Mesendoderm (in vitro differentiated cells): ENCODE measurements around the gene FNDC3B.

Experiments used
- DNase-seq: peaks from one replicate; pipeline ENCODE4 v3.0.0; 2013
- H2AK5ac ChIP-seq: 2 replicates; pipeline ENCODE4 v1.6.1; 2013; ENCODE audit warnings: low read length, inconsistent platforms
- H2BK120ac ChIP-seq: 2 replicates; pipeline ENCODE4 v1.6.1; 2013; ENCODE audit warnings: low read depth, mild to moderate bottlenecking, low read length, moderate library complexity, mixed read lengths
- H2BK15ac ChIP-seq: replicated peaks from 2 replicates; pipeline ENCODE4 v1.6.1; 2013; ENCODE audit warnings: low read depth, mild to moderate bottlenecking, moderate library complexity
- H2BK5ac ChIP-seq: 2 replicates; pipeline ENCODE4 v1.6.1; 2013; ENCODE audit warnings: low read length, inconsistent platforms
- H3K18ac ChIP-seq: 2 replicates; pipeline ENCODE4 v1.6.1; 2013; ENCODE audit warnings: mild to moderate bottlenecking, low read length, mixed read lengths
- H3K23ac ChIP-seq: one replicate; pipeline ENCODE4 v1.6.1; 2013; ENCODE audit warnings: low read length
- H3K27ac ChIP-seq: 2 replicates; pipeline ENCODE4 v1.5.1; 2013; ENCODE audit warnings: low read depth, mild to moderate bottlenecking, inconsistent platforms, low read length, moderate library complexity
- H3K27me3 ChIP-seq: 2 replicates; pipeline ENCODE4 v1.6.1; 2013; ENCODE audit warnings: low read length, control low read depth, mild to moderate bottlenecking, inconsistent platforms; ENCODE audit not compliant: insufficient read depth, poor library complexity
- H3K36me3 ChIP-seq: 2 replicates; pipeline ENCODE4 v1.6.1; 2013; ENCODE audit warnings: low read length, inconsistent platforms; ENCODE audit not compliant: control insufficient read depth, insufficient read depth
- H3K4ac ChIP-seq: one replicate; pipeline ENCODE4 v1.6.1; 2013; ENCODE audit warnings: low read depth, mild to moderate bottlenecking, low read length, moderate library complexity
- H3K4me1 ChIP-seq: 2 replicates; pipeline ENCODE4 v1.6.1; 2013; ENCODE audit warnings: low read depth, low read length, inconsistent platforms; ENCODE audit not compliant: control insufficient read depth
- H3K4me2 ChIP-seq: 2 replicates; pipeline ENCODE4 v1.6.1; 2013; ENCODE audit warnings: low read length
- H3K4me3 ChIP-seq: 2 replicates; pipeline ENCODE4 v1.5.1; 2013; ENCODE audit warnings: mild to moderate bottlenecking, low read length
- H3K56ac ChIP-seq: one replicate; pipeline ENCODE4 v1.6.1; 2013; ENCODE audit warnings: low read length
- H3K79me1 ChIP-seq: 2 replicates; pipeline ENCODE4 v1.6.1; 2013; ENCODE audit warnings: low read length, inconsistent platforms
- H3K79me2 ChIP-seq: 2 replicates; pipeline ENCODE4 v1.6.1; 2013; ENCODE audit warnings: mild to moderate bottlenecking, low read length; ENCODE audit not compliant: control insufficient read depth, insufficient read depth
- H3K9ac ChIP-seq: 2 replicates; pipeline ENCODE4 v1.6.1; 2013; ENCODE audit warnings: low read length, inconsistent platforms
- H4K5ac ChIP-seq: one replicate; pipeline ENCODE4 v1.6.1; 2013; ENCODE audit warnings: low read length
- H4K8ac ChIP-seq: one replicate; pipeline ENCODE4 v1.6.1; 2013; ENCODE audit warnings: low read depth, mild to moderate bottlenecking, control low read depth, low read length, moderate library complexity
- WGBS: extraction: QIAGEN DNeasy Blood & Tissue Kit; methylation state at CpG from one replicate; pipeline ENCODE4 v1.1.7; 2013; ENCODE audit warnings: low lambda C conversion rate, missing lambda C conversion rate; ENCODE audit not compliant: insufficient coverage; ENCODE audit errors: extremely low coverage; 5-methylcytosine and 5-hydroxymethylcytosine counted together

The FNDC3B gene

GRCh38 chr3:172051957-172052354 is 12.6 kb downstream of the FNDC3B start:
- DNase-seq: no peak
- H3K23ac ChIP-seq: no peak overlapping the region
- no peak overlapping the region for H3K4me3 ChIP-seq
- peaks cover 9% of the 10 kb centered on the region for H3K79me1 ChIP-seq
- H3K56ac ChIP-seq: no peak overlapping the region
- H3K9ac ChIP-seq: no peak overlapping the region
- no peak overlapping the region for H4K8ac ChIP-seq
- H3K27me3 ChIP-seq: no peaks in the 10 kb centered on the region
- peaks cover 2% of the 10 kb centered on the region for H3K4me1 ChIP-seq
- H2BK120ac ChIP-seq: no peak overlapping the region
- H3K18ac ChIP-seq: no peak overlapping the region
- no peak overlapping the region for H3K4ac ChIP-seq
- no peak overlapping the region for H2BK15ac ChIP-seq
- no peaks in the 10 kb centered on the region for H3K36me3 ChIP-seq
- H3K27ac ChIP-seq: no peak overlapping the region
- no peak overlapping the region for H2AK5ac ChIP-seq
- WGBS: no CpG with 5 or more reads among the region's 5 CpGs
- no peak overlapping the region for H4K5ac ChIP-seq
- H3K4me2 ChIP-seq: no peak overlapping the region
- peaks cover 58% of the 10 kb centered on the region for H3K79me2 ChIP-seq
- H2BK5ac ChIP-seq: no peak overlapping the region

- H3K4me1 ChIP-seq: peaks cover 2% of the 10 kb centered on the region
- no peak overlapping the region for H4K5ac ChIP-seq
- no peak overlapping the region for H2BK120ac ChIP-seq
- H3K36me3 ChIP-seq: no peaks in the 10 kb centered on the region
- DNase-seq: no peak
- H3K4me2 ChIP-seq: no peak overlapping the region
- H2BK15ac ChIP-seq: no peak overlapping the region
- H3K27me3 ChIP-seq: no peaks in the 10 kb centered on the region
- no peak overlapping the region for H2AK5ac ChIP-seq
- no peak overlapping the region for H3K9ac ChIP-seq
- no peak overlapping the region for H3K56ac ChIP-seq
- no peak overlapping the region for H3K18ac ChIP-seq
- H3K27ac ChIP-seq: peak overlapping the region; percentile 22
- WGBS: no CpG with 5 or more reads among the region's 2 CpGs
- no peak overlapping the region for H3K4ac ChIP-seq
- peaks cover 9% of the 10 kb centered on the region for H3K79me1 ChIP-seq
- H2BK5ac ChIP-seq: no peak overlapping the region
- peaks cover 61% of the 10 kb centered on the region for H3K79me2 ChIP-seq
- no peak overlapping the region for H4K8ac ChIP-seq
- H3K23ac ChIP-seq: no peak overlapping the region
- no peak overlapping the region for H3K4me3 ChIP-seq
These were observed 13.0 kb downstream of the FNDC3B start for GRCh38 chr3:172052405-172052804.

DNA sequence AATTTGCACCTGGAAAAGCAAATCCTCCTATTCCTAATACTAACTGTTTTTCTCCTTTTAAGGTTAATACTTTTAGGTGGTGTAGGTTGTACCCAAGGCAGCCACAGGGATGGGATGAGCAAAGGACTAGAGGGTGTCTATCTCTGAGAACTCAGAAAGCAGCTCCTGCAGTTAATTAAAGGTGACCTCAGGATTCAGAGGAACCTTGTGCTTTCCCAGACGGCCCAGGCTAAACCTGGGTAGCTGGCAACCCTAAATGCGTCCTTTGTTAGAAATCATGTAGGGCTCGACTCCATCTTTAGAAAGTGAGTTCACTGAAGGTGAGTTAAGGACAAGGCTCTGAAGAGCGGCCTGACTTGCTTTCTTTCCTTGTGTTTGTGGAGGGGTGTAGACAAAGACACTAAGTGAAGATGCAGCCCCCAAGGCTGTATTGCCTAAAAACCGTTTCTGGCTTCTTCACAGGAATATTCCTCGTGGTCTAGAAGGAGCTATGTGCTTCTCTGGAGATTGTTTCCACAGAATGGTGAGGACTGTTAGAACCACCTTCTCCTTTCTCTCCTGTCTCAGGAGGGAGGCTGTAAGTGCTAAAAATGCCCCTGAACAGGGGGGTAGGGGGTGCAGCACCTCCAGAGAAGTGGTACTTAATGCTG is 14.9 kb downstream of the FNDC3B start:
- no peak overlapping the region for H3K4me2 ChIP-seq
- no peaks in the 10 kb centered on the region for H3K36me3 ChIP-seq
- peaks cover 2% of the 10 kb centered on the region for H3K4me1 ChIP-seq
- H3K79me2 ChIP-seq: peaks cover 58% of the 10 kb centered on the region
- no peak overlapping the region for H4K5ac ChIP-seq
- H3K18ac ChIP-seq: no peak overlapping the region
- no peak overlapping the region for H2BK15ac ChIP-seq
- no CpG with 5 or more reads among the region's 6 CpGs for WGBS
- DNase-seq: no peak
- no peak overlapping the region for H4K8ac ChIP-seq
- no peak overlapping the region for H3K9ac ChIP-seq
- no peak overlapping the region for H3K4me3 ChIP-seq
- no peak overlapping the region for H3K56ac ChIP-seq
- H3K23ac ChIP-seq: no peak overlapping the region
- no peak overlapping the region for H2AK5ac ChIP-seq
- H2BK120ac ChIP-seq: no peak overlapping the region
- no peaks in the 10 kb centered on the region for H3K27me3 ChIP-seq
- H3K27ac ChIP-seq: no peak overlapping the region
- H3K4ac ChIP-seq: no peak overlapping the region
- no peak overlapping the region for H2BK5ac ChIP-seq
- H3K79me1 ChIP-seq: peaks cover 10% of the 10 kb centered on the region

- Histone ChIP-seq H3K27ac (no peak overlapping the region), H2AK5ac (no peak overlapping the region), H3K27me3 (no peaks in the 10 kb centered on the region), H3K4me2 (no peak overlapping the region), H3K18ac (no peak overlapping the region), H4K8ac (no peak overlapping the region), H3K79me2 (peaks cover 60% of the 10 kb centered on the region), H4K5ac (no peak overlapping the region), H3K4ac (no peak overlapping the region), H3K4me1 (peaks cover 2% of the 10 kb centered on the region), H3K23ac (no peak overlapping the region), H3K9ac (no peak overlapping the region), H2BK120ac (no peak overlapping the region), H3K36me3 (no peaks in the 10 kb centered on the region), H3K4me3 (no peak overlapping the region), H3K56ac (no peak overlapping the region), H3K79me1 (peaks cover 12% of the 10 kb centered on the region), H2BK5ac (no peak overlapping the region), H2BK15ac (no peak overlapping the region)
- DNase-seq: no peak
- no CpG with 5 or more reads among the region's 3 CpGs for WGBS
These were observed 17.0 kb downstream of the FNDC3B start for GRCh38 chr3:172056416-172056815.

GRCh38 chr3:172057059-172057458 is 17.7 kb downstream of the FNDC3B start:
- H3K27ac ChIP-seq: no peak overlapping the region
- no peak for DNase-seq

More at GRCh38 chr3:172057059-172057458, 17.7 kb downstream of the FNDC3B start:
- no CpG with 5 or more reads among the region's 3 CpGs for WGBS
- Histone ChIP-seq H3K4me2 (no peak overlapping the region), H2BK5ac (no peak overlapping the region), H3K23ac (no peak overlapping the region), H3K4me1 (peaks cover 2% of the 10 kb centered on the region), H2AK5ac (no peak overlapping the region), H3K56ac (no peak overlapping the region), H4K8ac (no peak overlapping the region), H3K18ac (no peak overlapping the region), H3K36me3 (no peaks in the 10 kb centered on the region), H3K79me2 (peaks cover 63% of the 10 kb centered on the region), H2BK120ac (no peak overlapping the region), H3K4ac (no peak overlapping the region), H3K79me1 (peaks cover 15% of the 10 kb centered on the region), H2BK15ac (no peak overlapping the region), H4K5ac (no peak overlapping the region), H3K27me3 (no peaks in the 10 kb centered on the region), H3K9ac (no peak overlapping the region), H3K4me3 (no peak overlapping the region)
